ENCODE data around the gene GSTK1.
"Not testable (repeated sequence)": the region's sequence is repeated elsewhere in the genome, so short reads cannot be mapped to it uniquely, and the experiment has no call there.

The GSTK1 gene

DNA sequence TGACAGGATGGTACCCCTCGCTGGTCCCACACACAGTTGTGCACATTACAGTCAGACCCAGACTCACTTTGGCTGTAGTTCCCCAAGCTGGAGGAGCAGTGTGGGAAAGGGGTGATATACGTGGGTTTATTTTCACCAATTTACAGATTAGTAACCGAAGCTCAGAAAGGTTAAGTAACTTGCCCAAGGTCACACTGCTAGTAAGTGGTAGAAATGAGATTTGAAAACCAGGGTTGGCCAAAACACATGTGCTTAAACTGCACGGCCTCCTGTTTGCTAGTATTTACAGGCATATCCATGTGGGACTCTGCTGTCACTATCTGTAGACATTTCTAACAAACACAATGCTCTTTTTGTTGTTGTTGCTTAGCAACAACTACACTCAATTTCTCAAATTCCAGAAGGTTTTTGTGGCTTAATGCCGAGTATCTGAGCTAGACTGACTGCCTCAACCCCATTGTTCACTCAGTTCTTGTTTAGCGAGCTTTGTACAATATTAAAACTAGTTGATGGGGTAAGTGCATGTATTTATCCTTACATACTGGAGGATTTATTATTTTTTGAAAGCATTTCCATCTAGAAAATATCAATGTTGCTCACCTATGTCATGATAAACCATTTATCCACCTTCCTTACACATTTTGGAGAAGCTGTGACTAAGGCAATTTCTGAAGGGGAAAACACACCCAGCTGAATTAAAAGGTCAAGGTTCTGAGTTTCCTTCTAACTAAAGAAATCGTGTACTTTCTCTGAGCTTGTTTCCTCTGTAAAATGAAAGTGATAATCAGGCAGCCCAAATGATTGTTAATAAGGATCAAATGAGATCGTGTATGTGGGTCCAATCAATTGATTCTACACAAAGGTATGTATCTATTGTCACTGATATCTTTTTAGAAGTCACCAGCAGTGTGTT lies 16.2 kb downstream of the GSTK1 start:
- DNase-seq = no peak

DNA sequence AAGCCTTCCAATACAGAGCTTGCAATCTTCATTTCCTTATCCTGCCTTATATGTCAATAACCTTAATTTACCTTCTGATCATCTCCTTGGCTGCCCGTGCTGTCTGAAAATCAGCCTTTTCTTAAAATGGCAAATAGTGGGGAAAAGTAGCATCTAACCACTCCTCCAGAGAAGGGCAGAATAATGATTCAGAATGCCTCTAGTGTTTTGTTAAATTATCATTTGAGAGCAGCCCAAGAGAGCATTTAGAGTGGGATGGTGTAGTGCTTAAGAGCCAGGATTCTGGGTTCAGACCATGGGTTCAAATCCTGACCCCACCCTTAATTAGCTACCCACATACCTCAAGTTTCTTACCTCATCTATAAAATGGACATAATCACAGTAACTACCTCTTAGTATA lies 16.9 kb downstream of the GSTK1 start:
- DNase-seq = no peak

DNA sequence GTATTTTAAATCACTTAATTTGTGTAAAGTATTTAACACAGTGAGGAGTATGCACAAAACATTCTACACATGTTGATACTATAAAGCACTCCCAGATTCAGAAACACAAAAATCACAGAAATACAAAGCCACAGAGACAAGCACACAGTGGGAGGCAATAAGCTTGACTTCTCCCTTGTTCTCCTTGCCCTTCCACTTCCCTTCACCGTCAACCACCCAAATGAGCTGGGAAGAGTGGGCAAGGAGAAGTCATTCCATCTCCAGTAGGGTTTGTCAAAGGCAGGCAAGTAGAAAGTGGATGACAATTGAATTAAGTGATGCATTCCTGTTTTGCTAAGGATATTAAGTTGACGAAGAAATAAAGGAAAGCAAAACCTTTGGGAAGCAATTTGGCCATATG lies 17.3 kb downstream of the GSTK1 start:
- no peak for DNase-seq

DNA sequence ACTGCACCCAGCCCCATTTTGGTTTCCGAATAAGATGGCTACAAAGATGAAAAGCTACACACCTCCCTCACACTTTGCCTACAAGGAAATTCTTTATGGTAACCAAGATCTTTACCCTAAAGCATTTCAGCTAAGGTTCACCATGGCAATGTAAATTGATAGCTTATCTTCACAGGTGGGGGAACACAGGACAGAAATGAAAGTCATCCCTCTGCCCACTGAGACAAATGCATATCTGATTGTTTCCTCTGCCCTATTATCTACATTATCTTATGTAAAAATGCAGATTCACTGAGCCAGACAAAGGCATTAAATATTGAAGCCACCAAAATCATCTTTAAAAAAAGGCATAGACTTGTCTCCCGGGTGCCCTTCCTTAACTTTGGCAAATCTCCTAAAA lies 18.3 kb downstream of the GSTK1 start:
- DNase-seq = no peak

DNA sequence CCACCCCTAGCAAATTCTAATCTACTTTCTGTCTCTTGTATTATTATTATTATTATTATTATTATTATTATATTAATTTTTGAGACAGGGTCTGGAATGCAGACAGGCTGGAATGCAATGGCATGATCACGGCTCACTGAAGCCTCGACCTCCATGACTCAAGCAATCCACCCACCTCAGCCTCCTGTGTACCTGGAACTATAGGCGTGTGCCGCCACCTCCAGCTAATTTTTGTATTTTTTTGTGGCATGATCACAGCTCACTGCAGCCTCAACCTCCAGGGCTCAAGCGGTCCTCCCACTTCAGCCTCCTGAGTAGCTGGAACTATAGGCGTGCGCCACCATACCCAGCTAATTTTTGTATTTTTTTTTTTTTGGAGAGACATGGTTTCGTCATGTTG lies 18.9 kb downstream of the GSTK1 start:
- DNase-seq = no peak

DNA sequence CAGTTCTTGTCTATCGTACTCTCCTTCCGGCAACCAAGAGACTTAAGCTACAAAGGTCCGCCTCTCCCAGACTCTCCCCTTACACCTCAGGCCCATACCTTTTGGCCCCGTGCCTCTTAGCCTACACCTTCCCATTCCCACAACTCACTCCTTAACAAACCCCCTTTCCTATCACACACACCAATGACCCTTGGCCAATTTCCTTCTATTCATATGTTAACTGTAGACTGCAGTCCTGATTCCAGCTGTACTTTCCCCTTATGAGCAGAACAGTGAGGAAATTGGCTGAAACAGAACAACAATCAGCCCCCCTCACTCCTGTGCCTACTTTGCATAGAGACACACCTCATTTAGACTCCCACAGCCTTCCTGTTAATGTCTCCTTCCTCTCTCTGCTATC lies 20.1 kb downstream of the GSTK1 start:
- no peak for DNase-seq

DNA sequence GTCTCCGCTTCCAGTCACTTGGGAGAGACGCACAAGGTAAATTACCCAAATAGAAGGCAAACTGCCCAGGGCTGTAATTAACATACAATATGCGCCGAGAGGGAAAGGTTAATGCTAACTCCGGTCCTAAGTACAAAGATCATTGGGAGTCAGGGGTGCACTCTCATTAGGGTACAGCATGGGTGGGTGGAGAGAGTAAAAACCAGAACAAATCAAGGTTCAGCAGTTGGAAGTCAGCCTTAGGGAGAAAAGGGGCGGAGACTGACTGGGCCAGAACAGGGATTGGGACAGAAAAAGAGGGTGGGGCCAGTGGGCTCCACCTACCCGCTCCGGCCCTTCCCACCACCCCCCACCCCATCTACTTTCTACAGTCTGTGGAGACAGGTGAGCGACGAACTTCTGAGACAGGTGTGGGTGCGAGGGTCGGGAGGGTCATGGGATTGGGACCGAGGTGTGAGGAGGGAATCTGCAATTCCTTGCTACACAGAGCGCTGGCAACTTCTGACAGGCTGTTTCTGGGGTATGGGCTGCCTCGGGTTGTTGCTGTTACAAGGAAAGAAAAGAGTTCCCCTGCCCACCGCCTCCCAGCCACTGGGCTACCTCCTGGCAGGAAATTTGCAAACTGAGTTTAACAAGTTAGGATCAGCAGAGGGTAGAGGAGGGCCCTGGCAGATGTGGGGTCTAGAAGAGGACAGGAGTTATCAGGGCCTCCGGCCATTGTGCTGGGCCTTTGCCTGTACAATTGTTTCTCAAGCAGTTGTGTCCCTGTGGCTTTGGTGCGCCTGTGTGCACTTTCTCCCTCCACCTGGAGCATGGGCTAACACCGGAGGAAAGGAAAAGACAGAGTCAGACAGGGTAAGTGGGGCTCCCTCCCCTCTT lies 21.6 kb downstream of the GSTK1 start, which contains the start of gene TMEM139:
TMEM139 (plus strand) TSS at position 368 of the 879 bp plus-strand sequence. CDS start 1,000 bp downstream, outside the sequence.
- DNase-seq = no peak

DNA sequence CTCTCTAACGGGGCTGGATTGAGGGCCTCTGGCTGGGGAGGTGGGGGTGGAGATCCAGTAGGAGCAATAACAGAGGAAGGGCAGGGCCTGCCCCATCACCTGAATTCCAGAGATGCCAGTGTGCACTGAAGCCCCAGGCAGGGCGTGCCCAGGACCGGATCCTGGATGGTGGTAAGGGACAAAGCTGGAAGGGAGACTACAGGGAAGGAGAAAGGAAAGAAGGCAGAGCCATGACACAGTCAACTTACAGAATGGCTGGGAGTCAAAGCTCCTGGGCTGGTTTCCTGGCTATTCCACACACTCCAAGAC lies 22.2 kb downstream of the GSTK1 start:
- DNase-seq = no peak

DNA sequence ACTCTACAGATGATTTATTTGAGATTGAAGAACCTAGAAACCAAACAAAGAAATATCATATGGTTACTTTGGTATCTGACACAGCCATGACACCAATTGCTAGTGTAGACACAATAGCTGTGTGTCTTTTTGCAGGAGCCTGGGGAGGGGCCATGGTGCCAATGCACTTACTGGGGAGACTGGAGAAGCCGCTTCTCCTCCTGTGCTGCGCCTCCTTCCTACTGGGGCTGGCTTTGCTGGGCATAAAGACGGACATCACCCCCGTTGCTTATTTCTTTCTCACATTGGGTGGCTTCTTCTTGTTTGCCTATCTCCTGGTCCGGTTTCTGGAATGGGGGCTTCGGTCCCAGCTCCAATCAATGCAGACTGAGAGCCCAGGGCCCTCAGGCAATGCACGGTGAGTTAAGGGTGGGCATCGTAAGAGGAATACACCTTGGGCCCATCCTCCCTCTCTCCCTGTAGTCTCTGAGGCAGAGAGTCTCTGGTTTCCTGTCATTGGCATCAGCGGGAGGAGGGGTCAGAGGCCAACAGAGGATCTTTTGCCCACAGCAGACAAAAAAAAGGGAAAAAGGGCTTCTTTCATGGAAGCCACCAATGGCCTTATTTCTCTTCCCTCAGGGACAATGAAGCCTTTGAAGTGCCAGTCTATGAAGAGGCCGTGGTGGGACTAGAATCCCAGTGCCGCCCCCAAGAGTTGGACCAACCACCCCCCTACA lies 22.7 kb downstream of the GSTK1 start:
- DNase-seq = no peak

DNA sequence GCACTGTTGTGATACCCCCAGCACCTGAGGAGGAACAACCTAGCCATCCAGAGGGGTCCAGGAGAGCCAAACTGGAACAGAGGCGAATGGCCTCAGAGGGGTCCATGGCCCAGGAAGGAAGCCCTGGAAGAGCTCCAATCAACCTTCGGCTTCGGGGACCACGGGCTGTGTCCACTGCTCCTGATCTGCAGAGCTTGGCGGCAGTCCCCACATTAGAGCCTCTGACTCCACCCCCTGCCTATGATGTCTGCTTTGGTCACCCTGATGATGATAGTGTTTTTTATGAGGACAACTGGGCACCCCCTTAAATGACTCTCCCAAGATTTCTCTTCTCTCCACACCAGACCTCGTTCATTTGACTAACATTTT lies 23.3 kb downstream of the GSTK1 start:
- no peak for DNase-seq

DNA sequence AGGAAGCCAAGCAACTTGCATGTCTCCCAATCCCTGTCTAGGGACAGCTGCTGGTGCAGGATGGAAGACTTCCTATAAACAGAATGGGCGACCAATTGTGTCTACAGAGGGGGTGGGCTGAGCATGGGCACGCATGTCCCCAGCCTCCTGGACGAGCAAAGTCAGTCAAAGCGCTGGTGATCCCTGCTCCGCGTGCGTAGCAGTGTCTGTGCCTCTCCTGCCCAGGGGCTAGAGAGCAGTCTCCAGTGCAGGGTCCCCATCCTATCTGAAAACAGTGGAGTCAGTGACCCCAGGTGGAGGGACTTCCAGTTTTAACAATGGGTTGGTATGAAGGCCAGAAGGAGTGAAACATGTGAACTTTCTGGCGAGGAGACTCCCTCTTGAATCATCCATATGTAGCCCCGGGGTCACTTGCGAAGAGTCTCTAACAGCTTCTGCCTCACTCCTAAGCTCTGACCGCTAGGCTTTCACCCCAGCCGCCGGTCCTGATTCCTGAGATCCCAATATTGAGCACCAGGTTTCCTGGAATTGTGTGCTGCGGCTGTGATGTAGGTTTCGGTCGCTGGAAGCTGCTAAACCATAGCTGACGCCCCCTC lies 24.2 kb downstream of the GSTK1 start:
- no peak for DNase-seq

DNA sequence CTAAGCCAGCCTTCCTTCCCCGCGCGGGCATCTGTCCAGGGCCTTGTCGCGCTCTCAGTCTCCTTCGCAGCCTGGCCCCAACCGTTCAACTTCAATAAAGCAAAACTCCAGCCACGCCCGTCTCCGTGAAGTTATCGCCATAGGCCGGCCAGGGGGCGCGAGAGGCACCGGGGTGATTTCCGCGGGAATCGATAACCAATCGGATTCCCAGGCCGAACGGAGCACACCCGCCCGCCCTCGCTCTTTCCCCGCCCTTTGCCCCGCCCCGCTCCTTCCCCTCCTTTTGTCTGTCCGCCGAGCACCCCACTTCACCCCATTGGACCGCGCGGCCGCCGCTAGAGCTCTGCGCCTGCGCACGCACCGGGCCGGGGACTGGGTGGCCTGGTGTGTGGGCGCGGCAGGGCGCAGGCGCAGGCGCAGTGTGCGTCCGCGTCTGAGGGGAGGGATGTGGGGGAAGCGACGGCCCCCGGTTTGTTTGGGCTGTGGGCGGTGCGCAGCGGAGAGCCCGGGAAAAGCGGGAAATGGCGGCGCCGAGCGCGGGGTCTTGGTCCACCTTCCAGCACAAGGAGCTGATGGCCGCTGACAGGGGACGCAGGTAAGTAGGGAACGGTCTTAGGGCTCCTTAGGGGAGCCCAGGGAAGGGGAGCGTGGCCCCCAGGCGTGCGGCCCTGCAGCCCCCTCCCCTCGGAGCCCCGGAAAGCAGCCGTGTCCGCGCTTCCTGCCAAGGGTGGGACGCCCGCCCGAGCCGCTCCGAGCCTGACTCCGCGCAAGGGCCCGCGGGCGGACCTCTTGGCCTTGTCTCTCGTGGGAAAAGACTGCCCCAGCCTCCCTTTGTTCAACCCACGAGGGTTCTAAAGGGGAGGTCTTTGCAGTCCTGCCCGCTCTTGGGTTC lies 24.9 kb downstream of the GSTK1 start, which contains the start of gene CASP2:
CASP2 (plus strand) TSS at position 417 of the 892 bp plus-strand sequence; CDS start at position 522, 105 bp downstream.
- DNase-seq = peak; percentile 99

DNA sequence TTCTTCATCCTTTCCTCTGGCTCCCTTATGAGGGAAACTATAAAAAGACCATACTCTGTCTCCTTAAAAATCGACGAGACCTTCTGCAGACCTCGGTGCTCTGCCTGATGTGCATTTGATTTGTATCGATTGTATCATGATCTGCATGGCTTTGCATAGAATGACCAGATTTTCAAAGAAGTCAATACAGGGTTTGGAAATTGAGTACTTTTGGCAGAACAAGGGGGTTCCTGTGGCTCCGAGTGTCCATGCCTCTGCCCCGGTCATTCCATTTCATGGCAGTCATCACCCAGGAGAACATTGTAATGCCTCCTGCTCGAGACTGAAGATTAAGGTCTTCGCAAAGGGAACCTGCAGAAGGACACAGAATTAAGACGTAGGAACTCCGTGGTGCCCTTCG lies 25.6 kb downstream of the GSTK1 start:
- DNase-seq = no peak

DNA sequence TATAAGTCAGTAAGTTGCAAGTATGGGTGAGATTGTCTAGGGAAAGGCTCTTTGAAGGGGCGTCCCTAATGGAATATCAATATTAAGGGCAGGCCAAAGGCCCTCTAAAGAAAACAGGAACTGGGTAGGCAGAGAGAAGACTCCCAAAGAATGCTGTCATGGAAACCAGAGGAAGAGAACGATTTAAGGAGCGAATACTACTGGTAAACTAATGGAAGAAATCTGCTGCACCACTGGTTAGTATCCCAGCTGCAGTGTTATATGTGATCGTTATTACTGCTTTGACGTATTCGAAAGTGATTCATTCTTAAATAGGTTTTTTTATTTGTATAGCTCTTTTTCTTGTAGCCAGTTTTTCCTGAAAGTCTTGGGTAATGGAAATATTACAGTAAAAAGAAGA lies 26.2 kb downstream of the GSTK1 start:
- DNase-seq = no peak

DNA sequence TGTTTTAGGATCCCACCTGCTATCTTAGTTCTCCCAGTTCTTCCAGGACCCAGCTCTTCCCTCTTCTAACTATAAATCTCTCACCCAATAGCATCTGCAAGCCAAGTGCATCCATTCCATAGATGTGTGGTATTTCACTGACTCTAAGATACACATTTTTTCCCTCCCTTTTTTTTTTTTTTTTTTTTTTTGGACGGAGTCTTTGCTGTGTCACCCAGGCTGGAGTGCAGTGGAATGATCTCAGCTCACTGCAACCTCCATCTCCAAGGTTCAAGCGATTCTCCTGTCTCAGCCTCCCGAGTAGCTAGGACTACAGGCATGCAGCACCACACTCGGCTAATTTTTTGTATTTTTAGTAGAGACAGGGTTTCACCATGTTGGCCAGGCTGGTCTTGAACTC lies 26.6 kb downstream of the GSTK1 start:
- DNase-seq = not testable (repeated sequence)

DNA sequence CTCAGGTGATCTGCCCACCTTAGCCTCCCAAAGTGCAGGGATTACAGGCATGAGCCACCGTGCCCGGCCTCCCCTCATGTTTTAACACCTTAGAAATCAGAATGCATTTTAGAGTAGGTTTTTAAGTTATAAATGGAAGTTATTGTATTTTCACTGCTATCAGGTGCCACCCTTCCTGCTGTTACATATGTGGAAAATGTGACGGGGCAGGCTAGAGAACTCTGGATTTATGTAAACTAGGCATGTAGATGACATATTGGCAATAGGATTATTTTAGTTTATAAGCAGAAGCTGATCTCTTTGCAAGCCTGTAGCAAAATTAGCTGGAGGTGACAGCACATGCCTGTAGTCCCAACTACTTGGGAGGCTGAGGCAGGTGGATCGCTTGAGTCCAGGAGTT lies 27.1 kb downstream of the GSTK1 start:
- no peak for DNase-seq

DNA sequence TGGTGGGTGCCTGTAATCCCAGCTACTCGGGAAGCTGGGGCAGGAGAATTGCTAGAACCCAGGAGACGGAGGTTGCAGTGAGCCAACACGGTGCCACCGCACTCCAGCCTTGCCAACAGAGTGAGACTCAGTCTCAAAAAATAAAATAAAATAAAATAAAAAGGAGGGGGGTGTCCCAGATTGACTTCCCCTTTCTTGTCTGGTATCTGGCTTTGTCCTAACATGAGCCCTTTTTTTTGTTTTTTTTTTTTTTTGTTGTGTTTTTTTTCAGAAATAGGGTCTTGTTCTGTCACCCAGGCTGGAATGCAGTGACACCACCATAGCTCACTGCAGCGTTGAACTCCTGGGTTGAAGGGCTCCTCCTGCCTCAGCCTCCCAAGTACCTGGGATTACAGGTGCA lies 29.6 kb downstream of the GSTK1 start:
- DNase-seq = no peak

DNA sequence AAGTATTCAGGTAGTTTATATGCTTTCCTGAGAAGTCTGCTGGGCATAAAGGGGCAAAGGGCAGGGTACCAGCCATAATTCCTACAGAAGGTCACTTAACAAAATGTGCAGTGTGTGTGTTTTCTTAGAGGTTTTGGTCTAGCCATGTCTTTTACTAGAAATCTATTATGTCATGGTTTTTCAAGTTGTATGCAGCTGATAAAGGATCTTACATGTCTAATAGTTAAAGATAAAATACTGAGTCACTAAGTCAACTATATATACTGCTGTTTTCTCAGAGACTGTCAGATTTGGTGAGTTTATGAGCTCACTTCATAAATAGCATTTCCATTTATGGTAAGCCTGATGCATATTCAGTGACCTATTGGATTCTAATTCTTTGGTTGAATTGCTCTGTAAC lies 32.6 kb downstream of the GSTK1 start:
- no peak for DNase-seq

DNA sequence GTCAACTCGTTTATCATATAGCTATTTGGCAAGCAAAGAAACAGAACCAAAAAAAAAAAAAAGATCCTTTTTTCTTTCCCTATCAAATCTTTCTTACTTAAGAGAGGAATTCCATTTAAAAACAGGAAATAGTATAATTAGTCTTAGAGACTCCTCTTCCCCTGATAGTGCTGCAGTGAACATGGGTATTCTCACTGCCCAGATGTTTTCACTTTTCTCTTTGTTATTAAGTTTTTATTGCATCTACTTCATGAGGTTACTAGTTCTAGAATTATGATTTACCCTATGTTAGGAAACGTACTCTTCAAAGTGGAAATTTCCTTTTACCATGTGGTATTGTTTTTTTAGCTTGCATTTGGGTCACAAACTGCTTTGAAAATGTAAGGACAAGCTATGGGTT lies 33.4 kb downstream of the GSTK1 start:
- no peak for DNase-seq

DNA sequence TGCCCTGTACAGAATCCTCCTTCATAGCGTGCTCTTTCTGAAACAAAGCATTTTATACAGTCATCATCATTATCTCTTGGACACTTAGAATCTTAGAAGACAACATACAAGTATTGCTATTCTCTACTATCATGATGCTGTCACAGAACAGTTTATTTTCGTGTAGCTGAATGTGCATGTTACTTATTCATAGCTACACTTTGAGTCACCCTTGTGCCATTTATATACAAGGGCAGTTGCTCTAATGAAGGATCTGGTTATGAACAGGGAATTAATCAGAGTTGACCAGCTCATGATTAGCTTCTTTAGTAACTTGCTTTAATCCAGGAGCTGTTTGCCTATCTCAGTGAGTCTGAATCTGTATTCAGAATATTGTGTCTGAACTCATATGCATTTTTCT lies 36.1 kb downstream of the GSTK1 start:
- DNase-seq = no peak

DNA sequence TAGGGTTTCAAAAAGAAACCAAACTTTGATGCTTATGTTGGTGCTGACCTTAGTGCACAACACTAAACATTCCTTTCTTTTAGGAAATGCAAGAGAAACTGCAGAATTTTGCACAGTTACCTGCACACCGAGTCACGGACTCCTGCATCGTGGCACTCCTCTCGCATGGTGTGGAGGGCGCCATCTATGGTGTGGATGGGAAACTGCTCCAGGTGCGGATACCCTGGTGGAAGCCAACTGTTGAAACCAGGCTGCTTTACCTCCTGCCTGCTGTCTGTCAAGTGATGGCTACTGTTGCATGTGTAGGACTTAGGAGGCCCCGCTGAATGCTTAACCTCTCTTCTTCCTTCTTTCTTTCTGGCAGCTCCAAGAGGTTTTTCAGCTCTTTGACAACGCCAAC lies 36.6 kb downstream of the GSTK1 start:
- no peak for DNase-seq
